Measurements from ENCODE around the gene ANKRD1. TPM values are rescaled to one million over a fixed set of nuclear protein-coding genes. Genes with fewer than 3 reads are reported as not detected.
"Not testable (repeated sequence)": the region's sequence is repeated elsewhere in the genome, so short reads cannot be mapped to it uniquely, and the experiment has no call there.

Gene ANKRD1
- total RNA-seq = 10 to 100 TPM in 1 of 2 donors, 1 to 10 TPM in 1; 3.5 to 43.7 TPM
- long read RNA-seq, donor 1 = 0 reads
- long read RNA-seq, donor 2, partial matches to known transcripts = 1 of 3 reads
- long read RNA-seq, donor 2, other reads (novel, unspliced or antisense) = 1 of 3 reads

DNA sequence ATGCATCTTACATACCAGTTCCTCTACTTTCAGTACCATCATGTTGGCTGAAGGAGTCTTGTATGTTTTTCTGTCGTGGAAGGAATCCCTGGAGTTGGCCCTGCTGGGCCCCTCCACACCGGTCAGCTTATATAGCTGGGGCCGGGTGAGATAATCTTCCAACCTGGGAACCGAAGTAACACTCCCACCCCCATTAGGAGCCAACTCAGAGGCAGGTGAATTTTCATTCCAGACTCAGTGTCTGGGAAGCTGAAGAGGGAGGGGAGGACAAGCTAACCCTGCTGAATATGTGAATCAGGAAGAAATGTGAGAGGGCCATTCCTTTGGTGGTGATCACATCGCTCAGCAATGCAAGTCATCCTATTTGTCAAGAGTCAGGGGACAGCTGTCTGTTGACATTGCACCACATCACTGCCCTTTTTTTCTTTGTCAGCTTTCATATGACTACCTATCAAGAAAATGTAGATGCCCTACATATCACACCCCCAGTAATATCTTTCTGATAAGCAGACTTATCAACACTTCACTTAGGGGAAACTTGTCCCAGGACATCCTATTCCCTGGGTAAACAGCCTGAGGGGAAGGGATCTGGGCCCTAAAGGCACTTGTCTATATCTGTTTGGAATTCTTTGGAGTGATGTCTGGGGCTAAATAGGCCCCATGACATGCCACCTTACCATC lies at the start of gene ANKRD1:
TSS of gene ANKRD1 (minus strand) at position 102 of the 681 bp plus-strand sequence. CDS start at position 42, 60 bp downstream.
- DNase-seq (ENCODE audit: low spot score) = no peak
- intact Hi-C loops (cut with DNase I) = loop anchor here in 1 of 2 donors (5.0 to 10.0 kb wide), 2 partner anchors 46 to 114 kb away; no protein-coding TSS in a partner anchor

DNA sequence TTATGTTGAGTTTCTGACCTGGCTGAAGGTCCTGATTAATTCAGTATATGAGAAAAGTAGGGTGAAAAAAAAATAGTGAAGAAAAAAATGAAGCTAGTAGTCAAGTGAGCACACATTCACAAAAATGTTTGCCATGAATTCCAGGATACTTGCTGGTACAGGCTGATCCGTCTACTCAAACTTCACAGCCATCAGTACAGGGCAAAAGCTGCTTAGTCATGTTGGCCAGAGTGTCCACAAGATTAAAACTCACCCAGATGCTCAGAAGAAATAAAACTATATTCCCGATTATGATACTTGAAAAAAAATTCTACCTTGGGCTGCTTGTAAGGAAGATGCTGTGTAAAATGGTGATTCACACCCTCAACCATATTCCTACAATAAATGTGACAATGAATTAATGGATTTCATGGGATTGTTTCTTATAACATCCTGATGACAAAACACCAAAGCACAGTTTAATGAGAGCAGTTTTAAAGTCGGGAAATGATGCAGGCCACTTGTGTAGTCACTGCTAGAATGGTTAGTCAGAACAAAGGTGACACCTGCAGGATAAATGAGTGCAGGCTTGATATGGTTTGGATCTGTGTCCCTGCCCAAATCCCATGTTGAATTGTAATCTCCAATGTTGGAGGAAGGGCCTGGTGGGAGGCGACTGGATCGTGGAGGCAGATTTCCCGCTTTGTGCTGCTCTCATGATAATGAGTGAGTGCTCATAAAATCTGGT lies 49.2 kb upstream of the ANKRD1 start:
- no peak for DNase-seq (ENCODE audit: low spot score)
- intact Hi-C loops (cut with DNase I) = loop anchor here (5.0 kb wide), 2 partner anchors 38 to 48 kb away; partner anchors contain the start of gene ANKRD1 (in 1 of the 2)

DNA sequence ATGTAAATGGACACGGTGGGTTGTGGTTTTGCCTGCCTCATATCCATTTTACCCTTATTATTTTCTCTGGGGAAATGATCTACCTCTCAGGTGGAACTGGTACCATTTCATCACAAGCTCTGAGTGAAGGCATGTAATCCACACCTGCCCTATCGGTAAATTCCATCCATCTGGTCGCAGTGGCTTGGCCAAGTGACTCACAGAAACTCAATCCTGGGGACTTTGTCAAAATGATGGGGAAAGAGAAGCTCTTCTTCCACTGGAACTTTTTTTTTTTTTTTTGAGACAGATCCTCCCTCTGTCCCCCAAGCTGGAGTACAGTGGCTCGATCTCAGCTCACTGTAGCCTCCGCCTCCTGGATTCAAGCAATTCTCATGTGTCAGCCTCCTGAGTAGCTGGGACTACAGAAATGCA lies 48.2 kb upstream of the ANKRD1 start:
- intact Hi-C loops (cut with DNase I) = loop anchor here (5.0 kb wide), 2 partner anchors 37 to 47 kb away; partner anchors contain the start of gene ANKRD1 (in 1 of the 2)
- no peak for DNase-seq (ENCODE audit: low spot score)

DNA sequence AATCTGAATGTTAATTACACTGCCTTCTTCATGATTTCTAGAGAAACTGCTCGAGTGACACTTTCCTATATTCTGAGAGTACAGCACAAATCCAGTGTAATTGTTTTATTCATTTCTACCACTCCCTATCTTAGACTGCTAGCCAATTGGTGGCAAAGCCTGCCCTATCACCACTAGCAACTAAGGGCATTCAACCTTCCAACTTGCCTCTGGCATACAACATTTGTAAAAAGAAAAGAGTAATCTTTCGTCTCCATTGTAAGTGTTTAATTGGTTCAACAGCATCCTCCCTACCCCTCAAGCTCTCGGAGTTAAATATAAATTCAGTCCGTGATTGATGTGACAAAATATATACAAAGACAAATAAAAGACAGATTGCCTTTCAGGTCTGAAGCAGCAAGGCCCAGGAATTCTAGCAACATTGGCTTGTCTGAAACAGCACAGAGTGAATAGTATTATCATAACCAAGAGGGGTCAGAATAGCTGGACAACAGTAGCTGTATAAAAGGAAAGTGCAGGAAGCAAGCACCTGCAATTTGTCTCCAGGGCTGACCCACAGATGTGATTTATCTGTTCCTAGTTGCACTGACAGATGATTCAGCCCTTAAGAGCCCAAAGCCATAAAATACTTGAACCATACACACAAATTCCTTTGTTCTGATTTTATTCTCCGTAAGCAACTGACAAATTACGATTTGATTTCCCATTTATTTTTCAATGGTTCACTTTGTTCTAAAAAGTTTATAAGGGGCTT lies 47.6 kb upstream of the ANKRD1 start:
- intact Hi-C loops (cut with DNase I) = loop anchor here (5.0 kb wide), 2 partner anchors 36 to 46 kb away; partner anchors contain the start of gene ANKRD1 (in 1 of the 2)
- DNase-seq (ENCODE audit: low spot score) = no peak

DNA sequence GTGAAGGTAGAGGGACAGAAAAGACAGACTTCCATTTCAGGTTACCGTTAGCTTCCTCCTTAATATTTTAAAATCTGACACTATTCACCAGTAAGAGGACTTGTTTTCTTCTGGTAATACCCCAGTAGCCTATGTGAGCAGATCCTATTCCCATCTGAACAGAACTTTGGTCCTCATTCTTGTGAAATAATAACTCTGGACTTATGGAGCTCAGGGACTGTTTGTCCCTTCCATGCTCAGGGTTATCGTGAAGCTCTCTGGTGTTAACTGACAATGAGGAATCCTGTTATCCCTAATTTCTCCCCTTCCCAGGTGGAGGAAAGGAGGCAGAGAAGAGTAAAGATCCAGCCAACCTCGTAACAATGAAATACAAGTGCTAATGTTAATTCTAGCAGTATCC lies 47.0 kb upstream of the ANKRD1 start:
- DNase-seq (ENCODE audit: low spot score) = no peak
- intact Hi-C loops (cut with DNase I) = loop anchor here (5.0 kb wide), 2 partner anchors 36 to 46 kb away; partner anchors contain the start of gene ANKRD1 (in 1 of the 2)

DNA sequence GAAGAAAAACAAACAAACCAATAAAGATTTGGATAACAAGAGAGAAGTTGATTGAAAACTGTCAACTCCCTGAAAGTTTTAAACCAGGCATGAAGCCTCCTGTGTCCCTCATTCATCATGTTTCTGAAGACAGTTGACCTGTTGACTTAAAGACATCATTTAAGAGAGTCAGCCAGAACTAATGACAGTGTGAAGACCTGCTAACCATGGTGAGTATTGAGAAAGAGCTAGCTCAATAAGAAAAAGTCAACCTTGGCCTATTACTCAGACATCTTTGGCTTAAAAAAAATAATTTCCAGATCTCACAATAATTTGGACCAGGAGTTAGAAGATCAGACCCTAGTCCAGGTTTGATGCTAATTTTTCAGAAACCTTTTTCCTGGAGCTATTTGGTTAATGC lies 45.3 kb upstream of the ANKRD1 start:
- intact Hi-C loops (cut with DNase I) = loop anchor here (5.0 kb wide), 2 partner anchors 34 to 44 kb away; partner anchors contain the start of gene ANKRD1 (in 1 of the 2)
- no peak for DNase-seq (ENCODE audit: low spot score)

DNA sequence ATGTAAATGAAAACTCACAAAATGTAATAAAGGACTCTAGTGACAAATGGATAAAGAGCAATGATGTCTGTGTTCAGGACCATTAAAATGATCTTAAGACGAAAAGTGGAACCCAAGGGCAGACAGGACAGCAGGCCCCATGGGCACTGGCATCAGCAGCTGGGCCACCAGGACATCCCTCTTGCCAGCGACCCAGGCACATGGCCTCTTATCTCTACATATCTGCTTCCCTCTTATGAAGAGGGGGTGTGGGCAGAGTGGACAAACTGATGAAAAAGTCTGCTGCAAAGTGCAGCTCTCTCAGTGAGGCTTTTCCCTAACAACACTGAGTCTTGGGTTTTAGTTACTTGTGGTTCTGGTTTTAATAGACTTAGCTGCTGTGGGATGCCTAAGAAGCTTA lies 44.8 kb upstream of the ANKRD1 start:
- intact Hi-C loops (cut with DNase I) = loop anchor here (5.0 kb wide), 2 partner anchors 33 to 43 kb away; partner anchors contain the start of gene ANKRD1 (in 1 of the 2)
- no peak for DNase-seq (ENCODE audit: low spot score)

DNA sequence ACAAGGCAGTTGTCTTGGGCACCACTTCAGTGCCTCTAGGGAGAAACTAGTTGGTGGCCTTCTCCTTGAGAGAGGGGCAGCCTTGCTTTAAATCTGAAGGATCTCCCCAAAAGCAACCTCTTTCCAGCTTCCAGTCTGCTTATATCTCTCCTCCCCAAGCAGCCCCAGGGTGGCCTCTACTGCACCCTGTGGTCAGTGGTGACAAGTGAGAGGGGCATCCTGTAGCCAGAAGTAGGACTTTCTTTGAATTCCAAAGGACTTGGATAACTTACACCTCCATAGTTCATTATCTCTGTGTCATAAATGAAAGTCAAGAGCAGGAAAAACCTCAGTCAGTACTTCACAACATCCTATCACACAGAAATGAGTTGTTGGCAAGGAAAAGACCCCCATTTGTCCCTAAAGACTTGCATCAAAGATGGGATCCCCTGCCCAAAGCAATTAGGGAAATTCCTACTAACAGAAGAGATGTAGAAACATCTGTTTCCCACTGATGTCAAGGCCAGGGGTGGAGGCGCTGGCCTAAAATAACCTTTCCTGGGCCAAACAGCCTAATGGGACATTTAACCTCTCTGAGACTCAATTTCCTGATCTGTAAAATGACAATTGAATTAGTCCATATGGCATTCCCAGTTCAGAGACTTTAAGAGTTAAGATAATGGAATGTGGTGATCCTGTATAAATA lies 44.0 kb upstream of the ANKRD1 start:
- DNase-seq (ENCODE audit: low spot score) = no peak
- intact Hi-C loops (cut with DNase I) = loop anchor here (5.0 kb wide), 2 partner anchors 33 to 43 kb away; partner anchors contain the start of gene ANKRD1 (in 1 of the 2)

DNA sequence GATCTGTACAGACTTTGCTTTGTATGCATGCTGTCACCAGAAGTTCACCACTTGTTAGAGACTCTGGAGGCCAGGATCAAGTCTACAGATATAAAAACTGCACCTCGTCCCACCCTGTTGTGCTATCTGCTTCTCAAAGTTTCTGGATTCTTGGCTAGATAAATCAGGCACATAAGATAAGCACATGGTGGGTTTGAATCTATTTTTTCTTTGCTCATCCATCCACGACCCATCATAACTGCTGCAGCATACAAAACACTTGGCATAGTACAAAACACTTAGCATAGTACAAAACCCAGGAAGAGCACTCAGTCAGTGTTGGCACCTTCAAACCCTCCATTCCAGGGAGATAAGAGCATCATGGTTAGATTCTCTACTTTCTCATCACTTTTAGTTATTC lies 42.4 kb upstream of the ANKRD1 start:
- intact Hi-C loops (cut with DNase I) = no loop called here

DNA sequence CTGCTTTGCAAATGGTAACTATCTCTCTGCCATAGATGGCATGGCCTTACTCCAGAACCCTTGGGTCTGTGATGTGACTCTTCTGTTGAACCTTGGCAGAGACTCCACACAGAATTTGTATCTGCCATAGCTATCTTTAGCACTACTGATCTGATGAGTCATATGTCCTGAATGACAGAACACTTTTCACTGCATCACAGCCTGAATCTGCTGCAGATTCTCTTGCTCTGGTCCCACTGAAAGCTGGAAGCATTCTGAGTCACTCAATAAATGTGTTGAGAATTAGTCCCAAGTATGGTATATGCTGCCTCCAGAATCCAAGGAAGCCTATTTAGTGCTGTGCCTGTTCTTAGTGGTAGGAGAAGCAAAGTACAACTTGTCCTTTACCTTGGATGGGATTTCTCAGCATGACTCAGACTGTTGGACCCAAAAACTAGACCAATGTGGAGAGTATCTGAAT lies 39.5 kb upstream of the ANKRD1 start:
- DNase-seq (ENCODE audit: low spot score) = no peak
- intact Hi-C loops (cut with DNase I) = no loop called here

More for the DNA sequence above, 42.4 kb upstream of the ANKRD1 start:
- DNase-seq (ENCODE audit: low spot score) = no peak

DNA sequence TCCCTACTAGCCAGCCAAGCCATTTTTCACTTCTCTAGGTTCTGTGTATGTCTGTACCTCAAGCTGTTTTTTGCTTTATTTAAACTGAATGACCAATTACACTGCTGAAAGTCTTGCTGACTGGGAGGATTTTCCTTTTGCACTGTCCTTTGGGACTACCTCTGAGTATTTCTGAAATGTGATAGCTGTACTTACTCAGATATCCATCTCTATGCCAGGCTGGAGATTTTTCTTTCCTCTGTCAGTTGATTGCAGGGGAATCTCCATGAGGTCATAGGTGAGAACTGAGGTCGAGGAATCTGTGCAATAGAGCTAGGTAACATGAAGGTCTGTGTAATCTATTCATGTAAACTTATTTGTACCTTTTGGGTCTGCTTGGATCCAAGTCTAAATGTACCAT lies 38.9 kb upstream of the ANKRD1 start:
- no peak for DNase-seq (ENCODE audit: low spot score)
- intact Hi-C loops (cut with DNase I) = no loop called here

DNA sequence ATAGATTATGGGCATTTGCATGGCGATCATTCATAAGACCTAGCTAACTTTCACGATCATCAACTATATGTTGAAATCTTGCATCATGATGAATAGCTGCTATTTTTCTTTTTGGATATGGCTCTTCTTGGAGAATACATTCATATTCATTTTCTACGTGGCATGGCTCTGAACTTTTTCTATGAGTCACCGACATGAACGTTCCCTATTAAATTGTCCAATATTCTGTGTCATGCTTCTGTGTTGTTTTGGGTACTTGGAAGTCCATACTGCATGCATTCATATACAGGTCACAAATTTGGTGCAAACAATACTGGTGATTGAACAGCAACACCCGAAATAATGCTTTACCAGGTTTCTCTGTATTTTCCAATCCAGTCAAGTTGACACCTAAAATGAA lies 37.9 kb upstream of the ANKRD1 start:
- no peak for DNase-seq (ENCODE audit: low spot score)

DNA sequence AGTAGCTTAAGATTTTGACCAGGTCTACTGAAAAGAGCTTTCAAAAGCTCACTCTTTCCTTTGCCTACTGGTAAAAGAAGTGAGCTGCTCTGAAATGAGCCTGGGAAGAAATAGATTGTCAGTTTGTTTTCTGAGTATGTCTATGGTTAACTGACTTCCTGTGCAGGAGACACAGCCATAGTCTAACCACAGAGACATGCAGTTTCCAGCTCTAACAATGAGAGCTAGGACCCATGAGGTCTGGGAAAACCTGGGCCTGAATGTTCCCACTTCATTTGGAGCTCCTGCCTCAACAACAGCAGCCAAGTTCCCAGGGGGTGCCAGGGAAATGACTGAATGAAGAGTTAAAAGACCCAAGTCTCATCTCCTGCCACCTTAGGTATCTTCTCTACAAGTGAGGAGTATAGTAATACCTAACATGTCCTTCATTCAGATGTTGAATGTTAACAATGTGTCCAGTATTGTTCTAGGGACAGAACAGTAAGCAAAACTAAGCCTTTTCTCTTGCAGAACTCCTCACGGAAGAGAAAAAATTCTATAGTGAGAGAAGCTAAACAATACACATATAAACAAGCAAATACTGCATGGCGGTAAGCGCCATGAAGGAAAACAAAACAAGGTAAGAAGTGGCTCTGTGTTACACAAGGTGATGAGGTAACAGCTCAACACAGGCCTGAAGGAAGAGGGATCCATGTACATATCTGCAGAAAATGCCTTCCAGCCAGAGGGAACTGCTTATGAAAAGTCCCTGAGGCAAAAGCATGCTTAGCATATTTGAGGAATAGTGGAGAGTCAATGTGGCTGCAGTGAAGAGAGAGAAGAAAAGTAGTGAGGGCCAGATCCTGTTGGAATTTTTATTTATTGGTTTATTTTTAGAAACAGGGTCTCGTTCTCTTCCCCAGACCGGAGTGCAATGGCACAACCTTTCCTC lies 26.4 kb upstream of the ANKRD1 start:
- DNase-seq (ENCODE audit: low spot score) = no peak
- intact Hi-C loops (cut with DNase I) = no loop called here

More for the DNA sequence above, 37.9 kb upstream of the ANKRD1 start:
- intact Hi-C loops (cut with DNase I) = no loop called here

DNA sequence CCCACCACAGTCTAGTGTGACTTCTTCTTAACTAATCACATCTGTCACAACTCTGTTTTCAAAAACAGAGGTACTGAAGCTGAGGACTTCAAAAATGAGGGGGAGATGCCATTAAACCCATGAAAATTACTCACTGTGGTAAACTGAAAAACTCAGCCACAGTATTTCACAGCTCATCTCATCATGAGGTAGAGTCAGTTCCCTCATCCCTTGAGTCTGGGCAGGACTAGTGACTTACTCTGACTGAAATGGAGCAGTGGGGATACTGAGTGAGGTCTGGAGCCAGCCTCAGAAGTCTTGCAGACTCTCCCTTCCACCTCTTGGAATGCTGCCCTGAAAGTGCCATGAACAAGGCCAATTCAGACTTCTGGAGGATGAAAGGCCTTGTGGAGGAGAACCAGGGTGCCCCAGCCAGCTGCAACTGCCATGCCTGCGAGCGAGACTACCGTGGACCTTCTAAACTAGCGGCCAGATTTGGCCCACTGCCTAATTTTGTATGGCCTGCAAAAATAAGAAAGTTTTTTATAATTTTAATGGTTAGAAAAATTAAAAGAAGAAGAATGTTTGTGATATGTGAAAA lies 24.7 kb upstream of the ANKRD1 start:
- intact Hi-C loops (cut with DNase I) = no loop called here
- no peak for DNase-seq (ENCODE audit: low spot score)

DNA sequence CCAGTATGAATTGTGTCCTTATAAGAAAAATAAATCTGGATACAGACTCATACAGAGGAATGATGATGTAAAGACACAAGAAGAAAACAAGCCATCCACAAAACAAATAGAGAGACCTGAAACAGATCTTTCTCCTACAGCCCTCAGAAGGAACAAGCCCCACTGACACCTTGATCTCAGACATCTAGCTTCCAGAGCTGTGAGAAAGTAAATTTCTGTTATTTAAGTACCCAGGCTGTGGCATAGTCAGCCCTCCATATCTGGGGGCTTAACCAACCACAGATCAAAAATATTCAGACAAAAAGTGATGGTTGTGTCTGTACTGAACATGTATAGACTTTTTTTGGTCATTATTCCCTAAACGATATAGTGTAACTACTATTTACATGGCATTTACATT lies 23.9 kb upstream of the ANKRD1 start:
- intact Hi-C loops (cut with DNase I) = no loop called here
- no peak for DNase-seq (ENCODE audit: low spot score)

DNA sequence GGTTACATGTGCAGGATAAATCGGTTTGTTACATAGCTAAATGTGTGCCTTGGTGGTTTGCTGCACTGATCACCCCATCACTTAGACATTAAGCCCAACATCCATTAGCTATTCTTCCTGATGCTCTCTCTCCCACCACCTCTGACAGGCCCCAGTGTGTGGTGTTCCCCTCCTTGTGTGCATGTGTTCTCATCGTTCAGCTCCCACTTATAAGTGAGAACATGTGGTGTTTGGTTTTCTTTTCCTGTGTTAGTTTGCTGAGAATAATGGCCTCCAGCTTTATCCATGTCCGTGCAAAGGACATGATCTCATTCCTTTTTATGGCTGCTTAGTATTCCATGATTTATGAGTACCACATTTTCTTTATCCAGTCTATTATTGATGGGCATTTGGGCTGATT lies 22.1 kb upstream of the ANKRD1 start:
- intact Hi-C loops (cut with DNase I) = not testable (repeated sequence)

DNA sequence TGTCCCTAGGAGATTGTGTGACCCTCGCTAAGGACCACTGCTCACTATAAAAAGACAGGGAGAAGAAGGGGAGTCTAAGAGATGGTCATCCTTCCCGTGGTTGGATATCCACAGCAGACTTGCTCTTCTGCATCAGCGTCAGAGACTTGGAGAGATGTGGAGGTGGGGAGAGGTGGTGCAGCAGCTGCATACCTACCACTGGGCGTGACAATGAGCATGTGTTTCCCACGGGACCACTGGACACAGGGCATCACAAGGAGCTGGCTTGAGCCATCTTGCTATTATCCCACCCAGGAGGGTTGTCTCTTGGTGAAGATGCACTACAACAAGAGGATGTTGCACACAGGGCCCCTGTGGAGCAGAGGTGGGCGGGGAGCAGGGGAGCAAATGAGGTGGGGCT lies 18.8 kb upstream of the ANKRD1 start:
- intact Hi-C loops (cut with DNase I) = no loop called here

More for the DNA sequence above, 22.1 kb upstream of the ANKRD1 start:
- DNase-seq (ENCODE audit: low spot score) = not testable (repeated sequence)

More for the DNA sequence above, 18.8 kb upstream of the ANKRD1 start:
- DNase-seq (ENCODE audit: low spot score) = no peak

Data from posterior vena cava (tissue), 2 donors.